Uterus (tissue), 2 donors: ENCODE results near the gene SLCO2A1.

Experiments
- POLR2A ChIP-seq, 2 donors: fragments of 450-650 bp; IDR thresholded peaks; one replicate each; pipeline ENCODE4 v1.6.1; 2016; ENCODE audit warnings: antibody characterized with exemption in 2 of 2, mild to moderate bottlenecking in 1 of 2, moderate library complexity in 1 of 2
- TF ChIP-seq, protein P1 (sequence below), 4 experiments: fragments of 200-600 bp in 2 of 4; fragments of 450-650 bp in 2 of 4; sonication (generic) in 2 of 4; IDR thresholded peaks; one replicate each; pipeline ENCODE4 v1.5.1; 2016 to 2019; ENCODE audit warnings: antibody characterized with exemption in 4 of 4, mild to moderate bottlenecking in 2 of 4, moderate library complexity in 1 of 4

DNA sequence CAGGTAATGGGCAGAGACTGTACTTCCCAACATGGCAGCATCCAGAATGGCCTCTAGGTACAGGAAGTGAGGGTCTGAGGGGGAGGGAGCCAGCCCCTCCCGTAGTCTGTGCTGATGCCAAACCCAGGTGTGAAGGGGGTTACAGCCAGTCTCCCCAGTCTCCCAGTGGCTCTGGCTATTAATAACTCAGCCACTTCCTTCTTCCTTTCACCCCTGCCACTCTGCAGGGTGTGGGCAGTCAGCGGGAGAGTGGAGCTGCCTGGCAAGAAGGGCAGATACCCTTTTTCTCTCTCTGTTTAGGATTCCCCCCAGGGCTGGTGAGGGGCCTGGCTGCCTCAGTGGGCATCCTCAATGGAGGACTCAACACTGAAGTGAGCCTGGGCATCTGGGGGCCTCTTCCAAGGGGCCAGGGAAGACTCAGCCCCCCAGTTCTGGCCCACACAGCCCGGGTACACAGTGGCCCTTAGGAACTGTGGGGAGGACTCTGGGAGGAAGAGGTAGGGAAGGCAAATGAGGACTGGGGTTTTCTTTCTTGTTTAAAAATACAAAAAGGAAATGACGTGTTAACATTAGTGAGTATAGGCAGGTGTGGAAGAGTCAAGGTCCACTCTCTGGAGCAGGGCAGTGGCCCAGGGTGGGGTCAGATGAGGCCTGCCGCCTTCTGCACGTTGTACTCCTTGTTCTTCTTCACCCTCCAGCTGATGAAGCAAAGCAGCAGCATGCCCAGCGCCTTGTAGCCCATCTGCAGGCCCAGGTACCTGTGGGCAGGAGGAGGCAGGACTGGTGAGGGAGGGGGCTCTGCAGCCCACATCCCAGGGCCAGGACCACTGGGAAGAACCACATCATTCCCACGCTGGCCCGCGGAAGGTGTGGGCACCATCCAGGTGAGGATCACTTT, 95.4 kb downstream of the SLCO2A1 start:
- TF ChIP-seq, protein P1, sequence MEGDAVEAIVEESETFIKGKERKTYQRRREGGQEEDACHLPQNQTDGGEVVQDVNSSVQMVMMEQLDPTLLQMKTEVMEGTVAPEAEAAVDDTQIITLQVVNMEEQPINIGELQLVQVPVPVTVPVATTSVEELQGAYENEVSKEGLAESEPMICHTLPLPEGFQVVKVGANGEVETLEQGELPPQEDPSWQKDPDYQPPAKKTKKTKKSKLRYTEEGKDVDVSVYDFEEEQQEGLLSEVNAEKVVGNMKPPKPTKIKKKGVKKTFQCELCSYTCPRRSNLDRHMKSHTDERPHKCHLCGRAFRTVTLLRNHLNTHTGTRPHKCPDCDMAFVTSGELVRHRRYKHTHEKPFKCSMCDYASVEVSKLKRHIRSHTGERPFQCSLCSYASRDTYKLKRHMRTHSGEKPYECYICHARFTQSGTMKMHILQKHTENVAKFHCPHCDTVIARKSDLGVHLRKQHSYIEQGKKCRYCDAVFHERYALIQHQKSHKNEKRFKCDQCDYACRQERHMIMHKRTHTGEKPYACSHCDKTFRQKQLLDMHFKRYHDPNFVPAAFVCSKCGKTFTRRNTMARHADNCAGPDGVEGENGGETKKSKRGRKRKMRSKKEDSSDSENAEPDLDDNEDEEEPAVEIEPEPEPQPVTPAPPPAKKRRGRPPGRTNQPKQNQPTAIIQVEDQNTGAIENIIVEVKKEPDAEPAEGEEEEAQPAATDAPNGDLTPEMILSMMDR (IDR thresholded peaks at IDR 0.05), result no peak
- TF ChIP-seq POLR2A (IDR thresholded peaks at IDR 0.05), result no peak
